Loucy (cell line): Measurements from ENCODE around the gene STRAP.

ENCODE experiments used
- CTCF ChIP-seq: fragments of 200-600 bp; sonication (generic); conservative IDR thresholded peaks from 2 replicates; pipeline ENCODE4 v1.5.1; 2014; ENCODE audit warnings: mild to moderate bottlenecking, antibody characterized with exemption, low read length
- EZH2phosphoT487 ChIP-seq: fragments of 200-600 bp; IDR thresholded peaks from 2 replicates; pipeline ENCODE4 v1.6.1; 2018; ENCODE audit warnings: antibody characterized with exemption, mild to moderate bottlenecking, moderate library complexity, borderline replicate concordance

GRCh38 chr12:15910864-15911721 lies 28.9 kb downstream of the STRAP start, which contains the start of gene DERA:
- TF ChIP-seq EZH2phosphoT487: no peak
- TF ChIP-seq CTCF: no peak
